SU-DHL-6 (cell line): ENCODE results near the gene THEMIS.

ENCODE experiments used
- EZH2phosphoT487 ChIP-seq: fragments of 200-600 bp; sonication (generic), shearing (Covaris generic); conservative IDR thresholded peaks from 2 replicates; pipeline ENCODE4 v1.6.1; 2018; ENCODE audit warnings: mild to moderate bottlenecking, antibody characterized with exemption, low read length, moderate library complexity, mixed read lengths
- TF ChIP-seq, protein P1 (sequence below): fragments of 200-600 bp; sonication (generic); IDR thresholded peaks from one replicate; pipeline ENCODE4 v1.5.1; 2017; ENCODE audit warnings: antibody characterized with exemption, mild to moderate bottlenecking, low read length, moderate library complexity; ENCODE audit not compliant: insufficient read depth, poor library complexity, severe bottlenecking

DNA sequence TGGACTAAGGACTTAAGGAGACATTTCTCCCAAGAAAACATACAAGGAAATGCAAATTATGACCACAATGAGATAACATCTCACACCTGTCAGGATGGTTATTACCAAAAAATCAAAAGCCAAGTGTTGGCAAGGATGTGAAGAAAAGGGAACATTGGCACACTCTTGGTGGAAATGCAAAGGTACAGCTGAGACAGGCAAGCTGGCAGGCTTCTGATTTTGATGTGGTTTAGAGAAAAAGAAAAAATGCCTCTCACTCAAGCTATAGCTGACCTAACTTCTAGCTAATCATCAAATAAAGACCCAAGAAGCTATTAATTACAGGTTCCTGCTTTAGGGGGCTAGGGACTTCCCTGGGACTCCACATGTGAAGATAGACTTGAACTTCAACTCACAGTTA is 139.8 kb downstream of the THEMIS start:
- TF ChIP-seq, protein P1, sequence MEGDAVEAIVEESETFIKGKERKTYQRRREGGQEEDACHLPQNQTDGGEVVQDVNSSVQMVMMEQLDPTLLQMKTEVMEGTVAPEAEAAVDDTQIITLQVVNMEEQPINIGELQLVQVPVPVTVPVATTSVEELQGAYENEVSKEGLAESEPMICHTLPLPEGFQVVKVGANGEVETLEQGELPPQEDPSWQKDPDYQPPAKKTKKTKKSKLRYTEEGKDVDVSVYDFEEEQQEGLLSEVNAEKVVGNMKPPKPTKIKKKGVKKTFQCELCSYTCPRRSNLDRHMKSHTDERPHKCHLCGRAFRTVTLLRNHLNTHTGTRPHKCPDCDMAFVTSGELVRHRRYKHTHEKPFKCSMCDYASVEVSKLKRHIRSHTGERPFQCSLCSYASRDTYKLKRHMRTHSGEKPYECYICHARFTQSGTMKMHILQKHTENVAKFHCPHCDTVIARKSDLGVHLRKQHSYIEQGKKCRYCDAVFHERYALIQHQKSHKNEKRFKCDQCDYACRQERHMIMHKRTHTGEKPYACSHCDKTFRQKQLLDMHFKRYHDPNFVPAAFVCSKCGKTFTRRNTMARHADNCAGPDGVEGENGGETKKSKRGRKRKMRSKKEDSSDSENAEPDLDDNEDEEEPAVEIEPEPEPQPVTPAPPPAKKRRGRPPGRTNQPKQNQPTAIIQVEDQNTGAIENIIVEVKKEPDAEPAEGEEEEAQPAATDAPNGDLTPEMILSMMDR, result no peak
- TF ChIP-seq EZH2phosphoT487, result no peak
